RWPE2 (cell line): ENCODE measurements around the gene CCNE1.
A peak's percentile ranks its signal among the peaks of the same experiment; 100 is the strongest.

Experiments
- ATAC-seq: fragments of 200-7000 bp; cut with Tn5 transposase; 3 replicates; pipeline ENCODE4 v1.9.1; 2021; ENCODE audit warnings: low read depth
- DNase-seq: peaks from one replicate; pipeline ENCODE4 v3.0.0-alpha.2; 2020; ENCODE audit warnings: low spot score
- H3K27ac ChIP-seq: fragments of 450-650 bp; 2 replicates; pipeline ENCODE4 v1.5.1; 2017; ENCODE audit warnings: mild to moderate bottlenecking; ENCODE audit not compliant: poor library complexity, severe bottlenecking
- H3K27me3 ChIP-seq: fragments of 250-450 bp; sonication (Bioruptor Pico); 2 replicates; pipeline ENCODE4 v1.5.1; 2021; ENCODE audit warnings: mild to moderate bottlenecking, moderate library complexity; ENCODE audit not compliant: insufficient read depth, poor library complexity, severe bottlenecking
- H3K36me3 ChIP-seq: fragments of 250-450 bp; sonication (Bioruptor Pico); 2 replicates; pipeline ENCODE4 v1.5.1; 2020; ENCODE audit warnings: low read depth, mild to moderate bottlenecking, moderate library complexity
- H3K4me1 ChIP-seq: fragments of 250-450 bp; sonication (Bioruptor Pico); 2 replicates; pipeline ENCODE4 v1.5.1; 2021; ENCODE audit warnings: mild to moderate bottlenecking, moderate library complexity; ENCODE audit not compliant: insufficient read depth, poor library complexity, severe bottlenecking
- H3K4me3 ChIP-seq: fragments of 250-450 bp; sonication (Bioruptor Pico); 2 replicates; pipeline ENCODE4 v1.5.1; 2021; ENCODE audit warnings: mild to moderate bottlenecking, moderate library complexity; ENCODE audit not compliant: severe bottlenecking
- H3K9me3 ChIP-seq: fragments of 250-450 bp; sonication (Bioruptor Pico); 2 replicates; pipeline ENCODE4 v1.5.1; 2021; ENCODE audit warnings: mild to moderate bottlenecking, moderate library complexity; ENCODE audit not compliant: severe bottlenecking
- CTCF ChIP-seq: fragments of 450-650 bp; IDR thresholded peaks from one replicate; pipeline ENCODE4 v1.5.1; 2017; ENCODE audit warnings: mild to moderate bottlenecking, moderate library complexity; ENCODE audit not compliant: poor library complexity, severe bottlenecking

Gene CCNE1

GRCh38 chr19:29855741-29856500, 44.1 kb downstream of the CCNE1 start:
- Histone ChIP-seq H3K36me3 (no peaks in the 10 kb centered on the region), H3K4me3 (no peak overlapping the region), H3K4me1 (no peaks in the 10 kb centered on the region), H3K27me3 (no peaks in the 10 kb centered on the region), H3K27ac (no peak overlapping the region), H3K9me3 (no peaks in the 10 kb centered on the region)
- TF ChIP-seq CTCF: no peak
- no peak for ATAC-seq
- DNase-seq: no peak

GRCh38 chr19:29858000-29858596, 46.3 kb downstream of the CCNE1 start:
- H3K9me3 ChIP-seq: no peaks in the 10 kb centered on the region
- H3K4me1 ChIP-seq: no peaks in the 10 kb centered on the region
- H3K4me3 ChIP-seq: no peak overlapping the region
- no peak for DNase-seq
- ATAC-seq: peak; percentile 71
- no peaks in the 10 kb centered on the region for H3K36me3 ChIP-seq
- H3K27ac ChIP-seq: no peak overlapping the region
- H3K27me3 ChIP-seq: no peaks in the 10 kb centered on the region
- TF ChIP-seq CTCF: peak; percentile 60

GRCh38 chr19:29858621-29859020, 46.8 kb downstream of the CCNE1 start:
- ATAC-seq (no peak), DNase-seq (no peak)
- no peak for TF ChIP-seq CTCF
- Histone ChIP-seq H3K4me3 (no peak overlapping the region), H3K27me3 (no peaks in the 10 kb centered on the region), H3K9me3 (no peaks in the 10 kb centered on the region), H3K4me1 (no peaks in the 10 kb centered on the region), H3K36me3 (no peaks in the 10 kb centered on the region), H3K27ac (no peak overlapping the region)

GRCh38 chr19:29860492-29860891, 48.7 kb downstream of the CCNE1 start:
- no peak for TF ChIP-seq CTCF
- no peaks in the 10 kb centered on the region for H3K27me3 ChIP-seq
- H3K27ac ChIP-seq: no peak overlapping the region
- DNase-seq (no peak), ATAC-seq (no peak)
- no peaks in the 10 kb centered on the region for H3K9me3 ChIP-seq
- no peaks in the 10 kb centered on the region for H3K36me3 ChIP-seq
- no peaks in the 10 kb centered on the region for H3K4me1 ChIP-seq
- H3K4me3 ChIP-seq: no peak overlapping the region

- DNase-seq: no peak
- no peak for TF ChIP-seq CTCF
- Histone ChIP-seq H3K4me1 (no peaks in the 10 kb centered on the region), H3K9me3 (no peaks in the 10 kb centered on the region), H3K27ac (no peak overlapping the region), H3K4me3 (no peak overlapping the region), H3K36me3 (no peaks in the 10 kb centered on the region), H3K27me3 (no peaks in the 10 kb centered on the region)
- ATAC-seq: no peak
These were observed 49.8 kb downstream of the CCNE1 start for GRCh38 chr19:29861574-29861973.
